Kidney (tissue), 14 donors: ENCODE measurements around the gene PIGH. TPM values are rescaled to one million over a fixed set of nuclear protein-coding genes. Genes with fewer than 3 reads are reported as not detected.

ENCODE experiments used
- DNase-seq, 5 donors: peaks; one replicate each; pipeline ENCODE4 v3.0.0-alpha.2; 2013 to 2020
- FAIRE-seq: peaks from 2 replicates; lab custom pipeline; 2012; peaks lifted over from hg19 to GRCh38; lab: Jason Lieb, UNC
- H3K27ac ChIP-seq, 2 donors: one replicate each; pipeline ENCODE4 v1.7.0; 2013; ENCODE audit warnings: low read depth in 2 of 2, low read length in 2 of 2, inconsistent platforms in 1 of 2
- H3K27me3 ChIP-seq: one replicate; pipeline ENCODE4 v1.7.1; 2013; ENCODE audit warnings: low read length, inconsistent platforms; ENCODE audit not compliant: control insufficient read depth, insufficient read depth
- H3K36me3 ChIP-seq, 3 donors: one replicate each; pipeline versions ENCODE4 v1.7.0 to v1.7.1; 2013; ENCODE audit warnings: low read length in 3 of 3, control low read depth in 1 of 3, inconsistent platforms in 1 of 3; ENCODE audit not compliant: insufficient read depth in 3 of 3, control insufficient read depth in 2 of 3
- H3K4me1 ChIP-seq, 3 donors: one replicate each; pipeline versions ENCODE4 v1.7.0 to v1.7.1; 2013; ENCODE audit warnings: low read length in 3 of 3, inconsistent platforms in 1 of 3, low read depth in 1 of 3; ENCODE audit not compliant: control insufficient read depth in 2 of 3, insufficient read depth in 2 of 3
- H3K4me3 ChIP-seq, 3 donors: one replicate each; pipeline versions ENCODE4 v1.7.0 to v1.8.1; 2013; ENCODE audit warnings: low read length in 3 of 3, control low read depth in 1 of 3, inconsistent platforms in 1 of 3
- H3K9ac ChIP-seq, 3 donors: one replicate each; pipeline versions ENCODE4 v1.7.0 to v1.7.1; 2013; ENCODE audit warnings: low read length in 3 of 3, control low read depth in 1 of 3, inconsistent platforms in 1 of 3
- H3K9me3 ChIP-seq, 3 donors: one replicate each; pipeline versions ENCODE4 v1.7.0 to v1.7.1; 2013; ENCODE audit warnings: low read length in 3 of 3, control low read depth in 1 of 3, inconsistent platforms in 1 of 3; ENCODE audit not compliant: control insufficient read depth in 2 of 3, insufficient read depth in 1 of 3
- CTCF ChIP-seq: IDR thresholded peaks from 3 replicates; pipeline ENCODE4 v1.5.1; 2012; ENCODE audit warnings: mild to moderate bottlenecking, moderate library complexity, borderline replicate concordance; ENCODE audit not compliant: insufficient read depth; ENCODE audit errors: extremely low read depth
- intact Hi-C: fragments of 100-400 bp; cut with DNase I; formaldehyde crosslinking; loops from one replicate; pipeline ENCODE4 v1.11.1; 2022
- polyA plus RNA-seq: library from polyadenylated mRNA; stranded (reverse); fragments of 350-450 nt; fragmentation: Illumina TruSeq; extraction: RNeasy Lipid Tissue Mini Kit (QIAGEN cat#74804); gene quantifications from one replicate; pipeline ENCODE4 v1.2.3, GENCODE V29; 2014; ENCODE audit warnings: low read depth, low replicate concordance; ENCODE audit not compliant: insufficient read depth
- total RNA-seq: library from RNA; stranded (reverse); fragmentation: NEBNext Ultra II Directional; extraction: Animal tissue kit (Norgen Biotek cat#: 25700); gene quantifications from one replicate; pipeline ENCODE4 v1.2.1, GENCODE V29; 2021
- donor health status: control.
- donor health status: control.
- donor health status: control.
- donor health status: control.
- donor health status: control.
- donor health status: DM: yes; HTN: yes; CAD: no.
- donor health status: Normal renal cell carcinoma (clear cell type).

The PIGH gene
- total and polyA plus RNA-seq, 2 donors from 2014 or later = 31.7 to 44.9 TPM

- Histone ChIP-seq H3K36me3 (peaks cover 0 to 5% (median 0%) of the 10 kb centered on the region in 3 donors), H3K27ac (no peak overlapping the region), H3K9ac (no peak overlapping the region), H3K4me1 (peaks cover 0 to 27% (median 19%) of the 10 kb centered on the region in 3 donors), H3K4me3 (no peak overlapping the region), H3K9me3 (no peaks in the 10 kb centered on the region), H3K27me3 (no peaks in the 10 kb centered on the region)
- no peak for DNase-seq
- FAIRE-seq = no peak
- intact Hi-C loops = no loop called here
- TF ChIP-seq CTCF = no peak
These were observed 21.0 kb downstream of the PIGH start for GRCh38 chr14:67579040-67579439.

- intact Hi-C loops = no loop called here
- Histone ChIP-seq H3K36me3 (peaks cover 0 to 5% (median 0%) of the 10 kb centered on the region in 3 donors), H3K9ac (no peak overlapping the region), H3K9me3 (no peaks in the 10 kb centered on the region), H3K4me3 (no peak overlapping the region), H3K4me1 (peaks cover 0 to 27% (median 19%) of the 10 kb centered on the region in 3 donors), H3K27me3 (no peaks in the 10 kb centered on the region), H3K27ac (no peak overlapping the region)
- DNase-seq = no peak
- no peak for TF ChIP-seq CTCF
- FAIRE-seq = no peak
These were observed 21.9 kb downstream of the PIGH start for GRCh38 chr14:67577909-67578749.

GRCh38 chr14:67577181-67577808, 22.8 kb downstream of the PIGH start:
- intact Hi-C loops = no loop called here
- H3K4me3 ChIP-seq = no peak overlapping the region
- no peak for FAIRE-seq
- H3K9me3 ChIP-seq = no peaks in the 10 kb centered on the region
- no peaks in the 10 kb centered on the region for H3K27me3 ChIP-seq
- no peak overlapping the region for H3K9ac ChIP-seq
- peaks cover 0 to 27% (median 22%) of the 10 kb centered on the region in 3 donors for H3K4me1 ChIP-seq
- peaks cover 0 to 5% (median 0%) of the 10 kb centered on the region in 3 donors for H3K36me3 ChIP-seq
- TF ChIP-seq CTCF = no peak
- no peak overlapping the region for H3K27ac ChIP-seq
- peak in 1 of 5 donors; percentile 25 for DNase-seq
